Measurements from ENCODE around the gene MYO1B. TPM values are rescaled to one million over a fixed set of nuclear protein-coding genes. Genes with fewer than 3 reads are reported as not detected.

The MYO1B gene
- total and polyA plus RNA-seq, 2 donors from 2014 or later, result 24.5 to 64.8 TPM

- peaks cover 0 to 2% (median 0%) of the 10 kb centered on the region in 3 donors for H3K36me3 ChIP-seq (ENCODE audit: control insufficient read depth in 2 of 3, insufficient read depth in 3 of 3, low read length in 3 of 3)
- no peak for DNase-seq
- H3K9me3 ChIP-seq (ENCODE audit: control insufficient read depth in 2 of 3, insufficient read depth in 1 of 3, low read length in 3 of 3), result no peaks in the 10 kb centered on the region
- H3K27me3 ChIP-seq (ENCODE audit: control insufficient read depth, insufficient read depth, low read length), result no peaks in the 10 kb centered on the region
- H3K9ac ChIP-seq (ENCODE audit: low read length in 3 of 3), result no peak overlapping the region
- no peak for FAIRE-seq
- H3K4me1 ChIP-seq (ENCODE audit: control insufficient read depth in 2 of 3, insufficient read depth in 2 of 3, low read depth in 1 of 3, low read length in 3 of 3), result peaks cover 0 to 5% (median 0%) of the 10 kb centered on the region in 3 donors
- H3K4me3 ChIP-seq (ENCODE audit: low read length in 3 of 3), result no peak overlapping the region
- no peak for TF ChIP-seq CTCF (IDR thresholded peaks at IDR 0.05; ENCODE audit: borderline replicate concordance, extremely low read depth, insufficient read depth)
- H3K27ac ChIP-seq (ENCODE audit: low read depth in 2 of 2, low read length in 2 of 2), result no peak overlapping the region
- intact Hi-C loops (cut with DNase I), result no loop called here
Observed at GRCh38 chr2:191345788-191346187, 100.6 kb downstream of the MYO1B start.

GRCh38 chr2:191347154-191347553 lies 102.0 kb downstream of the MYO1B start:
- Histone ChIP-seq H3K27me3 (ENCODE audit: control insufficient read depth, insufficient read depth, low read length) (no peaks in the 10 kb centered on the region), H3K27ac (ENCODE audit: low read depth in 2 of 2, low read length in 2 of 2) (no peak overlapping the region), H3K36me3 (ENCODE audit: control insufficient read depth in 2 of 3, insufficient read depth in 3 of 3, low read length in 3 of 3) (no peaks in the 10 kb centered on the region), H3K9me3 (ENCODE audit: control insufficient read depth in 2 of 3, insufficient read depth in 1 of 3, low read length in 3 of 3) (no peaks in the 10 kb centered on the region), H3K4me1 (ENCODE audit: control insufficient read depth in 2 of 3, insufficient read depth in 2 of 3, low read depth in 1 of 3, low read length in 3 of 3) (peaks cover 0 to 5% (median 0%) of the 10 kb centered on the region in 3 donors), H3K9ac (ENCODE audit: low read length in 3 of 3) (no peak overlapping the region), H3K4me3 (ENCODE audit: low read length in 3 of 3) (no peak overlapping the region)
- FAIRE-seq (no peak), DNase-seq (no peak)
- no peak for TF ChIP-seq CTCF (IDR thresholded peaks at IDR 0.05; ENCODE audit: borderline replicate concordance, extremely low read depth, insufficient read depth)
- intact Hi-C loops (cut with DNase I), result no loop called here

- FAIRE-seq (no peak), DNase-seq (no peak)
- Histone ChIP-seq H3K9me3 (ENCODE audit: control insufficient read depth in 2 of 3, insufficient read depth in 1 of 3, low read length in 3 of 3) (no peaks in the 10 kb centered on the region), H3K27ac (ENCODE audit: low read depth in 2 of 2, low read length in 2 of 2) (no peak overlapping the region), H3K4me3 (ENCODE audit: low read length in 3 of 3) (no peak overlapping the region), H3K9ac (ENCODE audit: low read length in 3 of 3) (no peak overlapping the region), H3K4me1 (ENCODE audit: control insufficient read depth in 2 of 3, insufficient read depth in 2 of 3, low read depth in 1 of 3, low read length in 3 of 3) (peaks cover 0 to 4% (median 0%) of the 10 kb centered on the region in 3 donors), H3K36me3 (ENCODE audit: control insufficient read depth in 2 of 3, insufficient read depth in 3 of 3, low read length in 3 of 3) (no peaks in the 10 kb centered on the region), H3K27me3 (ENCODE audit: control insufficient read depth, insufficient read depth, low read length) (no peaks in the 10 kb centered on the region)
- TF ChIP-seq CTCF (IDR thresholded peaks at IDR 0.05; ENCODE audit: borderline replicate concordance, extremely low read depth, insufficient read depth), result no peak
- intact Hi-C loops (cut with DNase I), result no loop called here
Observed at GRCh38 chr2:191347881-191348280, 102.7 kb downstream of the MYO1B start.

- H3K4me3 ChIP-seq (ENCODE audit: low read length in 3 of 3), result no peak overlapping the region
- no peak overlapping the region for H3K27ac ChIP-seq (ENCODE audit: low read depth in 2 of 2, low read length in 2 of 2)
- no peaks in the 10 kb centered on the region for H3K9me3 ChIP-seq (ENCODE audit: control insufficient read depth in 2 of 3, insufficient read depth in 1 of 3, low read length in 3 of 3)
- TF ChIP-seq CTCF (IDR thresholded peaks at IDR 0.05; ENCODE audit: borderline replicate concordance, extremely low read depth, insufficient read depth), result no peak
- intact Hi-C loops (cut with DNase I), result no loop called here
- H3K27me3 ChIP-seq (ENCODE audit: control insufficient read depth, insufficient read depth, low read length), result no peaks in the 10 kb centered on the region
- no peaks in the 10 kb centered on the region for H3K36me3 ChIP-seq (ENCODE audit: control insufficient read depth in 2 of 3, insufficient read depth in 3 of 3, low read length in 3 of 3)
- H3K4me1 ChIP-seq (ENCODE audit: control insufficient read depth in 2 of 3, insufficient read depth in 2 of 3, low read depth in 1 of 3, low read length in 3 of 3), result no peaks in the 10 kb centered on the region
- FAIRE-seq, result no peak
- no peak for DNase-seq
- no peak overlapping the region for H3K9ac ChIP-seq (ENCODE audit: low read length in 3 of 3)
Observed at GRCh38 chr2:191349990-191350389, 104.8 kb downstream of the MYO1B start.
